GM18505 (cell line): ENCODE data around the gene GZMM.

Experiments used
- ATAC-seq: cut with Tn5 transposase; IDR thresholded peaks from one replicate; pipeline ENCODE4 v1.9.1; 2021; ENCODE audit not compliant: unreplicated experiment
- POLR2A ChIP-seq: IDR thresholded peaks from 4 replicates; pipeline ENCODE4 v1.6.1; 2011; ENCODE audit warnings: borderline replicate concordance; ENCODE audit not compliant: insufficient read depth, insufficient read length; ENCODE audit errors: extremely low read depth

Gene GZMM

GRCh38 chr19:507286-508203, 36.3 kb upstream of the GZMM start, which contains the start of gene TPGS1:
Gene TPGS1 (plus strand): TSS chr19:507497. CDS start chr19:507507, 10 bp downstream.
- peak; percentile 57 for ATAC-seq
- TF ChIP-seq POLR2A, result peak; percentile 70

- TF ChIP-seq POLR2A, result no peak
These were observed 35.4 kb upstream of the GZMM start for GRCh38 chr19:508204-509150.

GRCh38 chr19:510606-511100, 33.2 kb upstream of the GZMM start:
- peak; percentile 55 for TF ChIP-seq POLR2A
- ATAC-seq, result no peak

More at GRCh38 chr19:508204-509150, 35.4 kb upstream of the GZMM start:
- no peak for ATAC-seq

GRCh38 chr19:511101-511851, 32.6 kb upstream of the GZMM start:
- no peak for TF ChIP-seq POLR2A
- no peak for ATAC-seq

- no peak for ATAC-seq
- TF ChIP-seq POLR2A, result no peak
These were observed 31.1 kb upstream of the GZMM start for GRCh38 chr19:512547-513365.

GRCh38 chr19:513368-514165, 30.3 kb upstream of the GZMM start:
- ATAC-seq, result no peak
- no peak for TF ChIP-seq POLR2A

- no peak for ATAC-seq
- no peak for TF ChIP-seq POLR2A
These were observed 29.6 kb upstream of the GZMM start for GRCh38 chr19:514166-514663.

GRCh38 chr19:517721-518597, 25.9 kb upstream of the GZMM start:
- ATAC-seq, result no peak
- TF ChIP-seq POLR2A, result no peak

GRCh38 chr19:518598-519231, 25.1 kb upstream of the GZMM start:
- no peak for TF ChIP-seq POLR2A
- no peak for ATAC-seq

GRCh38 chr19:519449-519865, 24.4 kb upstream of the GZMM start:
- ATAC-seq, result no peak
- no peak for TF ChIP-seq POLR2A
